GM13977 (cell line): ENCODE data around the gene HGFAC.

Experiments
- DNase-seq: peaks from one replicate; pipeline ENCODE4 v3.0.0; 2012; ENCODE audit warnings: low spot score
- in situ Hi-C: fragments of 300-500 bp; cut with MboI; formaldehyde crosslinking; loops from one replicate; pipeline ENCODE4 v1.12.0; 2022; ENCODE audit warnings: low sequenced_read_pairs, low pct_unique_long_range_greater_than_20kb, mixed read lengths, inconsistent platforms; ENCODE audit not compliant: unreplicated experiment
- TF ChIP-seq, protein P1 (sequence below): IDR thresholded peaks from 2 replicates; pipeline ENCODE4 v1.5.1; 2012; ENCODE audit warnings: mild to moderate bottlenecking, control low read depth; ENCODE audit not compliant: insufficient read depth; ENCODE audit errors: extremely low read depth, missing control alignments

The HGFAC gene

DNA sequence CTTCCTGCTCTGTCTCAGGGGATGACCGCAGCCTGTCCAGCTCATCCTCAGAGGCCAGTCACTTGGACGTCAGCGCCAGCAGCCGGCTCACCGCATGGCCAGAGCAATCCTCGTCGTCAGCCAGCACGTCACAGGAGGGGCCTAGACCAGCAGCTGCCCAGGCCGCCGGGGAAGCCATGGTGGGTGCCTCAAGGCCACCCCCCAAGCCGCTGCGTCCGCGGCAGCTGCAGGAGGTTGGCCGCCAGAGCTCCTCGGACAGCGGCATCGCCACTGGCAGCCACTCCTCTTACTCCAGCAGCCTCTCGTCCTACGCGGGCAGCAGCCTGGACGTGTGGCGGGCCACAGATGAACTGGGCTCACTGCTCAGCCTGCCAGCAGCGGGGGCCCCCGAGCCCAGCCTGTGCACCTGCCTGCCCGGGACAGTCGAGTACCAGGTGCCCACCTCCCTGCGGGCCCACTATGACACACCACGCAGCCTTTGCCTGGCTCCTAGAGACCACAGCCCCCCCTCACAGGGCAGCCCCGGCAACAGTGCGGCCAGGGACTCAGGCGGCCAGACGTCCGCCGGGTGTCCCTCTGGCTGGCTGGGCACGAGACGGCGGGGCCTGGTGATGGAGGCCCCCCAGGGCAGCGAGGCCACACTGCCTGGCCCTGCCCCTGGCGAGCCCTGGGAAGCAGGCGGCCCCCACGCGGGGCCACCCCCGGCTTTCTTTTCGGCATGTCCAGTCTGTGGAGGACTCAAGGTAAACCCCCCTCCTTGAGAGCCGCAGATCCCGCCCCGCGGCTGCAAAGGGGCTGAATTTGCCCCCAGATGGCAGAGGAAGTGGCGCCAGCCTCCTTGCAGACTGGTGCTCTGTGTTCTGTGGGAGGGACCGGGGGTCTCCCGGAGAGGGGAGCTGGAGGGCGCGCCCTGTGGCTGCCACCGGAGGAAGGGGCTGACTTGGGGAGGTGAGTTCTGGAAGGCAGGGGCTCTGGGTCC, 51.3 kb downstream of the HGFAC start:
- DNase-seq: no peak
- in situ Hi-C loops: no loop called here
- TF ChIP-seq, protein P1, sequence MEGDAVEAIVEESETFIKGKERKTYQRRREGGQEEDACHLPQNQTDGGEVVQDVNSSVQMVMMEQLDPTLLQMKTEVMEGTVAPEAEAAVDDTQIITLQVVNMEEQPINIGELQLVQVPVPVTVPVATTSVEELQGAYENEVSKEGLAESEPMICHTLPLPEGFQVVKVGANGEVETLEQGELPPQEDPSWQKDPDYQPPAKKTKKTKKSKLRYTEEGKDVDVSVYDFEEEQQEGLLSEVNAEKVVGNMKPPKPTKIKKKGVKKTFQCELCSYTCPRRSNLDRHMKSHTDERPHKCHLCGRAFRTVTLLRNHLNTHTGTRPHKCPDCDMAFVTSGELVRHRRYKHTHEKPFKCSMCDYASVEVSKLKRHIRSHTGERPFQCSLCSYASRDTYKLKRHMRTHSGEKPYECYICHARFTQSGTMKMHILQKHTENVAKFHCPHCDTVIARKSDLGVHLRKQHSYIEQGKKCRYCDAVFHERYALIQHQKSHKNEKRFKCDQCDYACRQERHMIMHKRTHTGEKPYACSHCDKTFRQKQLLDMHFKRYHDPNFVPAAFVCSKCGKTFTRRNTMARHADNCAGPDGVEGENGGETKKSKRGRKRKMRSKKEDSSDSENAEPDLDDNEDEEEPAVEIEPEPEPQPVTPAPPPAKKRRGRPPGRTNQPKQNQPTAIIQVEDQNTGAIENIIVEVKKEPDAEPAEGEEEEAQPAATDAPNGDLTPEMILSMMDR: no peak

DNA sequence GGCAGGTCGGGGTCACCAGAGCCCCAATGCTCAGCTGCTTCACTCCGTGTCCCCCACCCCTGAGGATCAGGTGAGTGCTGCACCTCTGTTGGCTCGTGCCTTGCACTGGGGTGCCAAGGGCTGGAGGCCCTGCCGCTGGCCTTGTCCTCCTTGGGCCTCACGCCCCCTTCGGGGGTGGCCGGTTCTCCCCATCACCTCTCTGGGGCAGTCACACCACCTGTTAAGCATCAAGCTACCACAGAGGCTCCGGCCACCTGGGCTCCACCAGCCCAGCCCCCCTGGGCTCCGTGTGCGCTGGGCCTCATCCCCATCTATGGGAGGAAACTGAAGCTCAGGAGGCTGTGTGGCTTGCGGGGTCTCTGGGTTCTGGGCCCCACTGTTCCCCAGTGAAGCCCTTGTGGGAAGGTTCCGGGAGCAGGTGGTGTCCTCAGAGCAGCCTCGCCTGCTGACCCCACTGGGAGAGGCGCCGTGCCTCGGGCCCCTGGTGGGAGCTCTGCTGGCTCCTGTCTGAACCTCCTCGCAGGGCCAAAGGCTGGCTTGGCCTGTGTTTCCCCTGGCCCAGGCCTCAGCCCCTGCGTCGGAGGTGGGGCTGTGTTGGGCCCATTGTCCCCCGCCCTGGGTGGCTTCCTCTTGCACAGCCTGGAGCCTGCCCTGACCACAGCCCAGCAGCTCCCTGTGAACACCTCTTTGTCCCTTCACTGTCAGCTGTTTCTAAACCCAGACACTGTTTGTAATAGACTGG, 52.1 kb downstream of the HGFAC start:
- no peak for DNase-seq
- TF ChIP-seq, protein P1: no peak
- in situ Hi-C loops: no loop called here

DNA sequence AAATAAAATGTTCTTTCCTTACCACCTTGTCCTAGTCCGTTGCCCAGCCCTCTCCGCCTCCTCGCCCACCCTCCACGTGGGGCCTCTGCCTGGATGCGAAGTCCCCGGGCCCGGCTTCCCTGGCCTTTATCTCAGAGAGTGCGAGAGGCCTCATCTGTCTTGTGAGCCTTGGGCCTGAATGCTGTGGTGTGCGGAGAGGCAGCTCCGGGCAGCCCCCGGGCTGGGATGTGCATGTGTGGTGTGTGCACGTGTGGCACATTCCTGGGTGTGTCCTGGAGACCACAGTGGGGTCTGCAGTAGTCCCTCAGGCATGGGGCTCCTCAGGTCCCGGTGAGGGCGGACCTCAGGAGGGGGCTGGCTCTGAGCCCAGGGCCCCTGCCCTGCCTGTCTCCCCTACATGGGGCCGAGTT, 52.7 kb downstream of the HGFAC start:
- in situ Hi-C loops: no loop called here
- TF ChIP-seq, protein P1: no peak
- no peak for DNase-seq

DNA sequence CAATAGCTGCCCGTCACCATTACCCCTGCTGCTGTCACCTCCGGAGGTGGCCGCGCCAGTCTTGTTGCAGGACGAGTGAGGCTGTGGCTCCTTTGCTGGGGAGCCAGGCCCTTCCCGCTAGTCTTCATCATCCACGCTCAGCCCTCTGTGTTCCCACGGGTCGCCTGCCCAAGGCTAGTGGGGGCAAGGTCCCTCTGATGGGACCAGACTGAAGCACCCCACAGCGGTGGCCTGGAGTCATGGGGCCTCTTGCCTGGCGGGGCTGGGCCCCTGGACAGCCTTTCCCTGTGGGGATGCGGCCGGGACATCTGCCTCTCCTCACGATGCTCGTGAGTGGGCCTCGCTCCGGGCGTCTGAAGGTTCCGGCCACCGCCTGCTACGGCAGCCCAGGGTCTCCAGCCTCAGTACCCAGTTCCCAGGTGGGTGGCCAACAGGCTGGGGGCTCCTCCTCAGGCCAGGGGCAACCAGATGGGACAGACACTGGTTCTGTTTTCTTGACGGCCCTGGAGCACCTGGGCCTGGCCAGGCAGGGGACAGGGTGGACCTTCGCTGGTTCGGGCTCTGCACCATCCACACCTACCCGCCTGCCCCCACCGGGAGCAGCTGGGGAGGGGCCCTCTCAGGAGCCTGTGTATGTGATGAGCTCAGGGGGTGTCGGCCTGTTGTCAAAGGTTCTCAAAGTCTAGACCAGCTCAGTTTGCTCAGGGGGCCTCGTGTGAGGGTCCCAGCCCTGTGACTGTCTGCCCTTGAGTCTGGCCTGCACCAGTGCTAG, 53.6 kb downstream of the HGFAC start:
- DNase-seq: no peak
- in situ Hi-C loops: no loop called here
- TF ChIP-seq, protein P1: no peak

DNA sequence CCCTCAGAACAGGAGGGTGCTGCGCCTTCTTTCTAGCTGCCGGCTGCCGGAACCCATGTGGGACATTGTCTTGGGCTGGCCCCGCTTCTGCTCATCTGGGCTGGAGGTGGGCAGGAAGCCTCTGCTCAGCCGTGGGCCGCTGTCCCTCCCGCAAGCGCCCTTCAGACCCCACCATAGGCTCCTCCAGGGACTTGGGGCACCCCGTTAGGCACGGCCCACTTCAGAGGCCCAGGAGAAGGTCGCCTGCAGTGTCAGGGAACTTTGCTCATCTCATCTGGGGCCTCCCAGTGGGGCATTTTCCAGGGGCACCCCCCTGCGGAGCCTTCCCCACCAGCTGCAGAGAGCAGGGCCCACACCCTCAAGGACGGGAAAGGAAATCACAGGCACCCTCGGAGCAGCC, 54.3 kb downstream of the HGFAC start:
- in situ Hi-C loops: no loop called here
- no peak for DNase-seq
- TF ChIP-seq, protein P1: no peak

DNA sequence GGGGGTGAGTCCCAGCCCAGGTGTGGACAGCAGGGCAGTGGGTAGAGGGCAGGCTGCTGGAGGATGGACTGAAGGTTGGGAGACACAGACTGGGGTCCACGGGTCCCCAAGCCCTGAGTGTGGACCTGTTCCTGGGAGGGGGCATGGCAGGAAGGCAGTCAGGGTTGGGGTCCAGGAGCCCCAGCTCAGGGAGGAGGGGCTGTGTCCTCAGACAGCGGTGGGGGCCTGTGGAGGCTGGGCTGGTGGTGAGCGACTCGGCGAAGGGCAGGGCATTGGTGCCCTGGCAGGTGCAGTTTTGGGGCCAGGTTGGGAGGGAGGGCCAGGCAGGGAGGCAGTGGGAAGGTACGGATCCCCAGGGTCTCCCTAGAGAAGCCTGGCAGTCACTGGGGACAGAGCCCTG, 55.3 kb downstream of the HGFAC start:
- no peak for DNase-seq
- TF ChIP-seq, protein P1: no peak
- in situ Hi-C loops: no loop called here
